ENCODE data around the gene P3H1.

DNA sequence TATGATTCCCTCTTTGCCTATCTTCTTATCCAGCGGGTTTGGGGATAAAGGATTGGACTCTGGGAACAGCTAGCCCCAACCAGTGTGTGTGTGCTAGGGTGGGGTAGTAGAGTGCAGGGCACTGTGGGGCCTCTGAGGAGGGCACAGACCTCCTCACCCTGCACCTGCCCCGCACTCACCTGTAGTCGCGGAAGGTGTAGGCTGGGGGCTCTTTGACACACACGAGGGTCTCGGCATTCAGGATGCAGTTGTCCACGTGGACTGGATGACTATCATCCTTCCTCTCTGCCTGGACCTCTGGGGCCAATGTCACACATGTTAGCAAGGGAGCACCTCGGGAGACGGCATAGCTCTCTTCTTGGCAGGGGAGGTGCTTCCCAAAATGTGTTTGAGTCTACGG, 18.8 kb downstream of the P3H1 start:
- TF ChIP-seq, protein P1, sequence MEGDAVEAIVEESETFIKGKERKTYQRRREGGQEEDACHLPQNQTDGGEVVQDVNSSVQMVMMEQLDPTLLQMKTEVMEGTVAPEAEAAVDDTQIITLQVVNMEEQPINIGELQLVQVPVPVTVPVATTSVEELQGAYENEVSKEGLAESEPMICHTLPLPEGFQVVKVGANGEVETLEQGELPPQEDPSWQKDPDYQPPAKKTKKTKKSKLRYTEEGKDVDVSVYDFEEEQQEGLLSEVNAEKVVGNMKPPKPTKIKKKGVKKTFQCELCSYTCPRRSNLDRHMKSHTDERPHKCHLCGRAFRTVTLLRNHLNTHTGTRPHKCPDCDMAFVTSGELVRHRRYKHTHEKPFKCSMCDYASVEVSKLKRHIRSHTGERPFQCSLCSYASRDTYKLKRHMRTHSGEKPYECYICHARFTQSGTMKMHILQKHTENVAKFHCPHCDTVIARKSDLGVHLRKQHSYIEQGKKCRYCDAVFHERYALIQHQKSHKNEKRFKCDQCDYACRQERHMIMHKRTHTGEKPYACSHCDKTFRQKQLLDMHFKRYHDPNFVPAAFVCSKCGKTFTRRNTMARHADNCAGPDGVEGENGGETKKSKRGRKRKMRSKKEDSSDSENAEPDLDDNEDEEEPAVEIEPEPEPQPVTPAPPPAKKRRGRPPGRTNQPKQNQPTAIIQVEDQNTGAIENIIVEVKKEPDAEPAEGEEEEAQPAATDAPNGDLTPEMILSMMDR (IDR thresholded peaks at IDR 0.05; ENCODE audit: poor library complexity), result no peak
- TF ChIP-seq EZH2 (IDR thresholded peaks at IDR 0.05; ENCODE audit: borderline replicate concordance), result no peak
- TF ChIP-seq EZH2phosphoT487 (IDR thresholded peaks at IDR 0.05; ENCODE audit: low read depth, severe bottlenecking, unreplicated experiment), result no peak

Data from hepatocyte (in vitro differentiated cells).